NCI-H748 treated with DMSO at 0.1 percent for 48 hours (cell line): ENCODE results near the gene ZNRF2.

Experiments
- DNase-seq: peaks from one replicate; lab custom pipeline; 2025; lab: John Stamatoyannopoulos, UW

ZNRF2 gene

GRCh38 chr7:30411897-30412296 is 127.5 kb downstream of the ZNRF2 start:
- no peak for DNase-seq

GRCh38 chr7:30412782-30413504 is 128.5 kb downstream of the ZNRF2 start:
- no peak for DNase-seq

DNA sequence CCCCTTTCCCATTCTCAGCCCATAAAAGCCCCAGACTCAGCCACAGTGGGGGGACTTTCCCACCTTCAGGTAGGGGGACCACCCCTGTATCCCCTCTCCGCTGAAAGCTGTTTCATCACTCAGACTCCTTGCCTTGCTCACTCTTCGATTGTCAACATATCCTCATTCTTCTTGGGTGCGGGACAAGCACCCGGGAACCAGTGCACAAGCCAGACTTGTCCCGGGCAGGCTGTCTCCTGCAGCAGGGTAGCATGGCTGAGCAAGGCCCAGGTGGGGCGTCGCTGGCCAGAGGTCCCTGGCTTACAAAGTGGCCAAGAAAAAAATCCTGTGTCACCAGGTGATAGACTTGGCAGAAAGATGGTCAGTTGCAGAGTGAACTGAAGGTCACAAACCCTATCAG is 129.5 kb downstream of the ZNRF2 start:
- no peak for DNase-seq
